HG03342 (cell line): Measurements from ENCODE around the gene SMARCA4.
"Not testable (repeated sequence)": the region's sequence is repeated elsewhere in the genome, so short reads cannot be mapped to it uniquely, and the experiment has no call there.

Source experiments
- ATAC-seq: cut with Tn5 transposase; IDR thresholded peaks from one replicate; pipeline ENCODE4 v1.9.1; 2021; ENCODE audit warnings: mild to moderate bottlenecking, moderate library complexity; ENCODE audit not compliant: unreplicated experiment

The SMARCA4 gene

GRCh38 chr19:11059511-11060358 lies 98.9 kb downstream of the SMARCA4 start:
- no peak for ATAC-seq

GRCh38 chr19:11061952-11062351 lies 101.1 kb downstream of the SMARCA4 start:
- no peak for ATAC-seq

GRCh38 chr19:11063434-11063833 lies 102.6 kb downstream of the SMARCA4 start:
- ATAC-seq, result no peak

GRCh38 chr19:11064831-11065303 lies 104.0 kb downstream of the SMARCA4 start:
- no peak for ATAC-seq

- ATAC-seq, result no peak
Measured at GRCh38 chr19:11066326-11066725, 105.5 kb downstream of the SMARCA4 start.

GRCh38 chr19:11067356-11068113 lies 106.7 kb downstream of the SMARCA4 start:
- ATAC-seq, result no peak

GRCh38 chr19:11069561-11069960 lies 108.7 kb downstream of the SMARCA4 start:
- ATAC-seq, result no peak

- no peak for ATAC-seq
Measured at GRCh38 chr19:11070123-11070522, 109.3 kb downstream of the SMARCA4 start.

- ATAC-seq, result no peak
Measured at GRCh38 chr19:11073568-11073967, 112.7 kb downstream of the SMARCA4 start.

GRCh38 chr19:11076792-11077191 lies 116.0 kb downstream of the SMARCA4 start:
- not testable (repeated sequence) for ATAC-seq

- no peak for ATAC-seq
Measured at GRCh38 chr19:11078893-11079292, 118.1 kb downstream of the SMARCA4 start.

- ATAC-seq, result no peak
Measured at GRCh38 chr19:11079999-11080398, 119.2 kb downstream of the SMARCA4 start.

GRCh38 chr19:11087870-11088505 lies 127.2 kb downstream of the SMARCA4 start:
- ATAC-seq, result no peak

GRCh38 chr19:11088506-11089253 lies 127.8 kb downstream of the SMARCA4 start:
- no peak for ATAC-seq

GRCh38 chr19:11089254-11090013 lies 128.6 kb downstream of the SMARCA4 start, which contains the start of gene LDLR:
LDLR (plus strand) TSS chr19:11089463; CDS start chr19:11089549, 86 bp downstream.
- ATAC-seq, result peak; percentile 33

- ATAC-seq, result not testable (repeated sequence)
Measured at GRCh38 chr19:11090014-11090263, 129.1 kb downstream of the SMARCA4 start.

- ATAC-seq, result peak; percentile 50
Measured at GRCh38 chr19:11090264-11090996, 129.6 kb downstream of the SMARCA4 start.

GRCh38 chr19:11090997-11091702 lies 130.3 kb downstream of the SMARCA4 start:
- ATAC-seq, result no peak

GRCh38 chr19:11091703-11092153 lies 130.9 kb downstream of the SMARCA4 start:
- no peak for ATAC-seq
